Heart right ventricle (tissue), 16 donors: ENCODE results near the gene COL25A1. TPM values are rescaled to one million over a fixed set of nuclear protein-coding genes. Genes with fewer than 3 reads are reported as not detected.

Experiments
- ATAC-seq, 8 donors: fragments of 200-7000 bp; cut with Tn5 transposase; one replicate each; pipeline ENCODE4 v1.9.1; 2020; ENCODE audit warnings: mild to moderate bottlenecking in 8 of 8, moderate library complexity in 8 of 8, moderate number of reproducible peaks in 1 of 8
- DNase-seq, 2 donors: peaks; one replicate each; pipeline ENCODE4 v3.0.0-alpha.2; 2020
- H3K27ac ChIP-seq, 10 donors: fragments of 200-600 bp; sonication (generic) in 2 of 10; one replicate each; pipeline versions ENCODE4 v1.5.0 to v1.8.0; 2020 to 2022; ENCODE audit warnings: mild to moderate bottlenecking in 3 of 10
- H3K27me3 ChIP-seq, 7 donors: fragments of 200-600 bp; one replicate each; pipeline ENCODE4 v1.8.0; 2021 to 2022; ENCODE audit warnings: mild to moderate bottlenecking in 2 of 7
- H3K36me3 ChIP-seq, 9 donors: fragments of 200-600 bp; sonication (generic) in 1 of 9; one replicate each; pipeline versions ENCODE4 v1.5.0 to v1.8.0; 2020 to 2022; ENCODE audit warnings: mild to moderate bottlenecking in 2 of 9
- H3K4me1 ChIP-seq, 9 donors: fragments of 200-600 bp; sonication (generic) in 1 of 9; one replicate each; pipeline versions ENCODE4 v1.5.0 to v1.8.0; 2020 to 2022; ENCODE audit warnings: mild to moderate bottlenecking in 4 of 9
- H3K4me3 ChIP-seq, 10 donors: fragments of 200-600 bp; sonication (generic) in 2 of 10; one replicate each; pipeline versions ENCODE4 v1.5.0 to v1.8.0; 2020 to 2022; ENCODE audit warnings: mild to moderate bottlenecking in 7 of 10, moderate library complexity in 2 of 10
- H3K9me3 ChIP-seq, 11 donors: fragments of 200-600 bp in 10 of 11; sonication (generic) in 2 of 11; one replicate each; pipeline versions ENCODE4 v1.5.0 to v1.8.0; 2013 to 2022; ENCODE audit warnings: mild to moderate bottlenecking in 2 of 11, control low read depth in 1 of 11, moderate library complexity in 1 of 11
- WGBS, 2 donors: extraction: QIAGEN DNeasy Blood & Tissue Kit; methylation state at CpG; one replicate each; pipeline ENCODE4 v1.1.7; 2013; ENCODE audit warnings: inconsistent platforms in 1 of 2; 5-methylcytosine and 5-hydroxymethylcytosine counted together
- intact Hi-C, 10 donors: fragments of 100-400 bp; cut with DNase I; formaldehyde crosslinking; loops; one replicate each; pipeline versions ENCODE4 v1.11.1 to v1.14.2; 2022
- polyA plus RNA-seq, 2 donors: library from polyadenylated mRNA; stranded (reverse); fragments of 200-250 nt; gene quantifications; one replicate each; pipeline ENCODE4 v1.2.3, GENCODE V29; 2013
- total RNA-seq, 10 donors: library from RNA; stranded (reverse); fragmentation: NEBNext Ultra II Directional in 3 of 10; extraction: Animal tissue kit (Norgen Biotek cat#: 25700) in 3 of 10; gene quantifications; one replicate each; pipeline versions ENCODE4 v1.2.1 to v1.2.4, GENCODE V29; 2021 to 2023
- TF ChIP-seq, protein P1 (sequence below), 9 donors: fragments of 200-600 bp; sonication (generic) in 2 of 9; IDR thresholded peaks; one replicate each; pipeline versions ENCODE4 v1.5.0 to v1.8.0; 2021 to 2022; ENCODE audit warnings: antibody characterized with exemption in 9 of 9, mild to moderate bottlenecking in 5 of 9, moderate library complexity in 1 of 9
- donor health status: Arrhythmogenic right ventricular cardiomyopathy.
- donor health status: ischemic (EF 13 %, LVEDD 7.1; RV severe dilation, severe dysfunction).
- donor health status: healthy with polysubstance abuse.
- donor health status: DM: no; HTN: yes; CAD: no.
- donor health status: DM: no; HTN: no; CAD: no.
- donor health status: ischemic (EF 25% LVEDD 6.9; RV normal size, moderate dysfunction).
- donor health status: ischemic (EF 25% LVEDD 5.7; RV mildly dilated, moderate dysfunction).
- donor health status: healthy.
- donor health status: DM: yes; HTN: yes; CAD: no.
- donor health status: Ischemic cardiomyopathy.
- donor health status: ischemic (EF 35%, LVEDD 5.7; RV mildly dilated, moderate dysfunction).
- donor health status: nonischemic (EF 11% LVEDD 7.7; RV severe dilation, severe dysfunction).
- donor health status: DM: yes; HTN: yes; CAD: no.
- donor health status: PGD.
- donor health status: ischemic (EF 29% LVEDD 5.4; RV normal size, mild dysfunction).
- donor health status: nonischemic (EF 23%, LVEDD 6.1; RV moderate dilation, normal function).

COL25A1 gene
- total and polyA plus RNA-seq, 12 donors, result 0.07 to 1.2 (median 0.41) TPM

GRCh38 chr4:109234596-109234995, 67.9 kb downstream of the COL25A1 start:
- no peaks in the 10 kb centered on the region for H3K4me1 ChIP-seq
- TF ChIP-seq, protein P1, sequence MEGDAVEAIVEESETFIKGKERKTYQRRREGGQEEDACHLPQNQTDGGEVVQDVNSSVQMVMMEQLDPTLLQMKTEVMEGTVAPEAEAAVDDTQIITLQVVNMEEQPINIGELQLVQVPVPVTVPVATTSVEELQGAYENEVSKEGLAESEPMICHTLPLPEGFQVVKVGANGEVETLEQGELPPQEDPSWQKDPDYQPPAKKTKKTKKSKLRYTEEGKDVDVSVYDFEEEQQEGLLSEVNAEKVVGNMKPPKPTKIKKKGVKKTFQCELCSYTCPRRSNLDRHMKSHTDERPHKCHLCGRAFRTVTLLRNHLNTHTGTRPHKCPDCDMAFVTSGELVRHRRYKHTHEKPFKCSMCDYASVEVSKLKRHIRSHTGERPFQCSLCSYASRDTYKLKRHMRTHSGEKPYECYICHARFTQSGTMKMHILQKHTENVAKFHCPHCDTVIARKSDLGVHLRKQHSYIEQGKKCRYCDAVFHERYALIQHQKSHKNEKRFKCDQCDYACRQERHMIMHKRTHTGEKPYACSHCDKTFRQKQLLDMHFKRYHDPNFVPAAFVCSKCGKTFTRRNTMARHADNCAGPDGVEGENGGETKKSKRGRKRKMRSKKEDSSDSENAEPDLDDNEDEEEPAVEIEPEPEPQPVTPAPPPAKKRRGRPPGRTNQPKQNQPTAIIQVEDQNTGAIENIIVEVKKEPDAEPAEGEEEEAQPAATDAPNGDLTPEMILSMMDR (IDR thresholded peaks at IDR 0.05), result no peak
- no peak overlapping the region for H3K4me3 ChIP-seq
- no peak overlapping the region for H3K27ac ChIP-seq
- ATAC-seq, result no peak
- intact Hi-C loops, result no loop called here
- H3K9me3 ChIP-seq, result peaks cover 0 to 9% (median 0%) of the 10 kb centered on the region in 11 donors
- H3K27me3 ChIP-seq, result no peaks in the 10 kb centered on the region
- DNase-seq, result no peak
- no peaks in the 10 kb centered on the region for H3K36me3 ChIP-seq
- 96 to 98% methylated on average over 2 of the region's 2 CpGs for WGBS, 2 donors

GRCh38 chr4:109233570-109233969, 68.9 kb downstream of the COL25A1 start:
- Histone ChIP-seq H3K4me1 (no peaks in the 10 kb centered on the region), H3K36me3 (no peaks in the 10 kb centered on the region), H3K4me3 (no peak overlapping the region), H3K27ac (no peak overlapping the region), H3K9me3 (peaks cover 0 to 9% (median 0%) of the 10 kb centered on the region in 11 donors), H3K27me3 (no peaks in the 10 kb centered on the region)
- TF ChIP-seq, protein P1 (IDR thresholded peaks at IDR 0.05), result no peak
- intact Hi-C loops, result no loop called here
- ATAC-seq, result no peak
- WGBS, 2 donors, result 88 to 90% methylated on average over 1 of the region's 1 CpG
- DNase-seq, result no peak

- H3K9me3 ChIP-seq, result peaks cover 0 to 9% (median 0%) of the 10 kb centered on the region in 11 donors
- intact Hi-C loops, result no loop called here
- H3K27ac ChIP-seq, result no peak overlapping the region
- no peaks in the 10 kb centered on the region for H3K4me1 ChIP-seq
- H3K4me3 ChIP-seq, result no peak overlapping the region
- DNase-seq, result no peak
- TF ChIP-seq, protein P1 (IDR thresholded peaks at IDR 0.05), result no peak
- ATAC-seq, result no peak
- no peaks in the 10 kb centered on the region for H3K27me3 ChIP-seq
- no peaks in the 10 kb centered on the region for H3K36me3 ChIP-seq
- 89 to 90% methylated on average over 1 of the region's 1 CpG for WGBS, 2 donors
These were observed 69.8 kb downstream of the COL25A1 start for GRCh38 chr4:109232681-109233080.

DNA sequence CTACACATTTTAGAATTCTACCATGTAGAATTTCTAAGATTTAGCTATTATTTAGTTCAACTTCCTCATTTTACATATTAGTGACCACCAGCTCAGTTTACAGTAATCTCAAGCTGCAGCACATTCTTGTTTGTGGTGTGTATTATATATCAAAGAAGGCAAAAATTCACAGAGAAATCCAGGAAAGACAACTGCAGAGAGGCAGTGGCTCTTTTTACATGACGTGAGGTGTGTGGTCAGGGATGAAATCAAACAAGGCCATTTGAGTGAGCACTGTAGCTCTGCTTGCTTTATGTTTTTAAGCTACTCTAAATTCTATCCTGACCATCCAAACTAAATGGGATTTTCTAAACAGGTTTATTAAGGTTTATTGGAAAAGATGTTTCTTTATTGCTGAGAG, 71.1 kb downstream of the COL25A1 start:
- WGBS, 2 donors, result 95 to 98% methylated on average over 1 of the region's 1 CpG
- ATAC-seq (no peak), DNase-seq (no peak)
- Histone ChIP-seq H3K4me3 (no peak overlapping the region), H3K4me1 (no peaks in the 10 kb centered on the region), H3K27me3 (no peaks in the 10 kb centered on the region), H3K9me3 (peaks cover 0 to 9% (median 0%) of the 10 kb centered on the region in 11 donors), H3K27ac (no peak overlapping the region), H3K36me3 (no peaks in the 10 kb centered on the region)
- intact Hi-C loops, result no loop called here
- TF ChIP-seq, protein P1 (IDR thresholded peaks at IDR 0.05), result no peak
